ENCODE results near the gene FNDC1.

FNDC1 gene

DNA sequence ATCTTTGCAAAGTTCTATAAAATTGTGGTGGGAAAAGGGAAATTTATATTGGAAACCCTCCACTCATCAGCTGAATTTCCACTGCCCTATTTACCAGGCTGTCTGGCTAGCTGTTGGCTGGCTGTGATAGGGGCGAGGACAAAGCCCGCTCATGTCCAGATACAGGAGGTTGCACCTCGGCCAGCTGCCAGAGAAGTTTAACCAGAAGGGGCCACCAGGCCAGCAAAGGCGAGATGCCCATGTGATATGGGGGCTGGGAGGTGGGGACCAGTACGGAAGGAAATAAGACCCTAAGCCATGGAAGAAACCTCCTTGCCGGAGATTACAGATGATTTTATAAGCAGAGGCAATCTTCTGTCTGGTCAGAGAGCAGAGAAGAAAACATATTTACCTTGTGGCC, 143.8 kb downstream of the FNDC1 start:
- no peak for DNase-seq

DNA sequence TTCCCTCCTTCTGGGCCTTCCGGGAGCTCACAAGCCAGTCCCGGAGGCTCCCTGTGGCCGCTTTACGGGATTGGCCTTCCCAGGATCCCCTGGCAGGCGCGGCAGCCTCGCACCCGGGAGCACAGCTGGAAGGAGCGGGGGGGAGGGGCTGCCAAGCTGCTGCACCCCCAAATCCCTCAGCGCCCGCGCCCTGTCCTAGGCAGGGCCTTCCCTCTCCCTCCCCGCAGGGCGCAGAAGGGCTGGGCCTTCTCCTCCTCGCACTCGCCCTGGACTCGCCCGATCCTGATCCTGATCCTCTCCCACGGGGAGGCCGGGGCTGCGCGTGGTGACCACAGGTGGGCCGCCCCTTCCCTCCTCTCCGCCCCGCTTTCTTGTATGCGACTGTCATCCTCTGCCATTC, 146.4 kb downstream of the FNDC1 start:
- DNase-seq, result no peak

DNA sequence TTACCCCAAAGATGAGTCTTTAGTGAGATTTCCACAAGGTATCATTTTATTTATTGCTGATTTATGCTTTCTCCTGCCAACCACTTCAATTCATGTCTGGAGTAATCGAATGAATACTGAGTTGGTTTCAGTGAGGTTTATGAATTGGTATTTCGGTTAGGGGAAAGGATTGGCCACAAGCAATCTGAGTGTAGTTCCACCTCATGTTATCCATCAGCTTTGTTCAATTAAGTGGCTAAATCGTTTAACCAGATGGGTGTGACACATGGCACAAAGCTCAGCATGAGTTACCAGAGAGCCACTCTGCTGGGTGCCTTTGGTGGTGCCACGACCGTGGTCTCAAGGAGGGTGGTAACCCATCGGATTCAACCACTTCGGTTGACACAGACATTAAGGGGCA, 148.2 kb downstream of the FNDC1 start:
- DNase-seq, result no peak

DNA sequence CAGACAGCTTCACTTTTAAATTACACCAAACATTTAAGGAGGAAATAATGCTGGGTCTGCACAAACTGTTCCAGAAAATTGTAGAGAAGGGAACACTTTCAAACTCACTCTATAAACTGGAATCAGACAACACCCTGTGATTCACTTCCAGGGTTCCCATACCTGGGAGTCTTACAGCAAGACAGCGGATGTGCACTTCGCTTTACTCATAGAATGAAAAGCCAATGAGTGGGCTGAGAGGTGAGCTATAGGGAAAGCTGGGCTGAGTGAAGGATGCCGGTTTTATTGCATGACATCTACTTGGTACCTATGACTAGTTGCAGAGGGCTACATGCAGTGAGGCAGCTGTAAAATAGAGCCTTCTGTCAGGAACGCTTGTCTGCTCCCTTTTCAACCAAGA, 152.1 kb downstream of the FNDC1 start:
- no peak for DNase-seq
